MV-4-11 (cell line): ENCODE measurements around the gene RNASEH2C.
"Not testable (repeated sequence)": the region's sequence is repeated elsewhere in the genome, so short reads cannot be mapped to it uniquely, and the experiment has no call there.

ENCODE experiments used
- DNase-seq: peaks from one replicate; lab custom pipeline; 2025; lab: John Stamatoyannopoulos, UW

The RNASEH2C gene

DNA sequence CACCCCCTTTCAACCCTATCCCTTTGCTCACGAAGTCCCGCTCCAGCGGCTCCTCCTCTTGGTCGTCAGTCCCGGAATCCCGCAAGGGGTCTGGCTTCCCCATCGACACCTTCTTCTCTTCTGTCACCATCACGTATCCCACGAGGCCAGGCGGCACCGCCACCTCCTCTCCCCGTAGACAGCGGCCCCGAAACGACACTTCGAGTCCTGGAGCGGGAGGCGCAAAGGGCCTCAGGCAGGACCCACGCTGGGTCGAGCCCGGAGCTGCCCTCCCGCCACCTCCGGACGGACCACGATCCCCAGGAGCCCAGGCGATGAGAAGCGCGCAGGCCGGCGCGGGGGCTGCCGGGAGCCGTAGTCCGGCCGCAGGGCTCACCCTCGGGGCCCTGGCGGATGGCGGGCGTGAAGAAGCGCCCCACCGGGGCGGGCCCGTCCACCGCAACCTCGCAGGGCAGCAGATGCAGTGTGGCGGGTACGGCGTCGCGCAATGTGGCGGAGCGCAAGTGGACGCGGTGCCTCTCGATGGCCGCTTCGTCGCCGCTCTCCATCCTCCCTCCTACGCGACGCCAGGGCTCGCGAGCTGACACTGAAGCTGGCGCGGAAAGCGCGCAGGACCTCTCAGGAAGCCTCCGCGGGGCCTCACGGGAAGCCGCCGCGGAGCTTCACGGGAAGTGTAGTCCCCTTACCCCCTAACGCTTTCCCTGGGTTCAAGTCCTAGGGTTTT, at the start of gene RNASEH2C:
Gene RNASEH2C, minus strand, starts transcription at position 588 of the 724 bp plus-strand sequence. Its CDS starts 40 bp downstream, at position 548.
- peak; percentile 79 for DNase-seq

DNA sequence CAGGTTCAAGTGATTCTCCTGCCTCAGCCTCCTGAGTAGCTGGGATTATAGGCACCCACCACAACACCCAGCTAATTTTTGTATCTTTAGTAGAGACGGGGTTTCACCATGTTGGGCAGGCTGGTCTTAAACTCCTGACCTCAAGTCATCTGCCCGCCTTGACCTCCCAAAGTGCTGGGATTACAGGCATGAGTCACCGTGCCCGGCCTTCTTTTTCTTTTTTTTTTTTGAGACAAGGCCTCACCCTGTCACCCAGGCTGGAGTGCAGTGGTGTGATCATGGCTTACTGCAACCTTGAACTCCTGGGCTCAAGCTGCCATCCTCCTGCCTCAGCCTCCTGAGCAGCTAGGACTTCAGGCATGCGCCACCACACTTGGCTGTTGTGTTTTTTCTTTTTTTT, 47.2 kb upstream of the RNASEH2C start:
- DNase-seq: peak; percentile 89

DNA sequence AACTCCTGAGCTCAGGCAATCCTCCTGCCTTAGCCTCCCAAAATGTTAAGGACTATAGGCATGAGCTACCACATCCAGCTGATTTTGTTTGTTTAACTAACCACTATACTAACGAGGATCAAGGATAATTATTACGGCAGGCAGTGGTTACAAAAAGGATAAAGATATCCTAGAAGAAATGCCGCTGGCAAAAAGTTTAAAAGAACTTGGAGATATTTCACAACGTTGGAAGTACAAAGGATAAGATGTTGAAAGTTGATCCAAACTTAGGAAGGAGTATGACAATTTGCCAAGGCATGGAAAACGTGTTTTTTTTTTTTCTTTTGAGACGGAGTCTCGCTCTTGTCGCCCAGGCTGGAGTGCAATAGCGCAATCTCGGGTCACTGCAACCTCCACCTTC, 46.8 kb upstream of the RNASEH2C start:
- DNase-seq: peak; percentile 58

DNA sequence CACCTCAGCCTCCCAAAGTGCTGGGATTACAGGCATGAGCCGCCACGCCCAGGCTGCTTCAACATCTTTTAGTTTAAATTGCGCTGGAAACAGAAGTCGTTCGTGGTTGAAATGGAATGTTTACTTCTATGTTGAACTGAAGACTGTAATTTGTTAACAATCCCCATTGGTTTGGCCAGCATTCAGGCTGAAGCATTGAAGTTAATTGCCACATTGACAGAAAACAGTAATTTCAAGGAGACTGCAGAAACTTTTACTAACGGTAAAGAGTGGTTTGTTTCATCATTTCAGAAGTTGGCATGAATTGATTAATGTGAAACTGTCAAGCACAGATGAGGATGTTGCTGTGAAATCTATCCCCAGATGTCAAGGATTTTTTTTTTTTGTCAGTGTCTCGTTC, 45.9 kb upstream of the RNASEH2C start:
- peak; percentile 100 for DNase-seq

DNA sequence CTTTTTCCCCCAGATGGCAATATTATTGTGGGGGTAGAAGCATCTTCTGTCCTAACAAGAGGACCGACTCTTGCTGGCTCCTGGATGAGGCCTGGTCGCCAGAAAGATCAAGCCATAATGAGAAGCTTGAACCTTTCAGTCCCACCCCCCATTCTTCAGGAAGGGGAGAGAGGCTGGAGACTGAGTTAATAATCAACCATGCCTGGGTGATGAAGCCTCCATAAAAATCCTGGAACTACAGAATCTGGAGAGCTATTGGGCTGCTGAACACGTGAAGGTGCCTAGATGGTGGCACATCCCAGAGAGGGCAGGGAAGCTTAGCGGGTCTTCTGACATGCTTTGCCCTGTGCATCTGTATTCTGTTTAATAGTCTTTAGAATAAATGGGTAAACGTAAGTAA, 43.8 kb upstream of the RNASEH2C start:
- DNase-seq: no peak

DNA sequence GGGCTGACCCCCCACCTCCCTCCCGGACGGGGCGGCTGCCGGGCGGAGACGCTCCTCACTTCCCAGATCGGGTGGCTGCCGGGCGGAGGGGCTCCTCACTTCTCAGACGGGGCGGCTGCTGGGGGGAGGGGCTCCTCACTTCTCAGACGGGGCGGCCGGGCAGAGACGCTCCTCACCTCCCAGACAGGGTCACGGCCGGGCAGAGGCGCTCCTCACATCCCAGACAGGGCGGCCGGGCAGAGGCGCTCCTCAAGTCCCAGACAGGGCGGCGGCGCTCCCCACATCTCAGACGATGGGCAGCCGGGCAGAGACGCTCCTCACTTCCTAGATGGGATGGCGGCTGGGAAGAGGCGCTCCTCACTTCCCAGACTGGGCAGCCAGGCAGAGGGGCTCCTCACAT, 42.2 kb upstream of the RNASEH2C start:
- DNase-seq: not testable (repeated sequence)

DNA sequence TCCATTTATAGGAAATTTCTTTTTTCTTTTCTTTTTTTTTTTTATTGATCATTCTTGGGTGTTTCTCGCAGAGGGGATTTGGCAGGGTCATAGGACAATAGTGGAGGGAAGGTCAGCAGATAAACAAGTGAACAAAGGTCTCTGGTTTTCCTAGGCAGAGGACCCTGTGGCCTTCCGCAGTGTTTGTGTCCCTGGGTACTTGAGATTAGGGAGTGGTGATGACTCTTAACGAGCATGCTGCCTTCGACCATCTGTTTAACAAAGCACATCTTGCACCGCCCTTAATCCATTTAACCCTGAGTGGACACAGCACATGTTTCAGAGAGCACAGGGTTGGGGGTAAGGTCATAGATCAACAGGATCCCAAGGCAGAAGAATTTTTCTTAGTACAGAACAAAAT, 41.6 kb upstream of the RNASEH2C start:
- not testable (repeated sequence) for DNase-seq

DNA sequence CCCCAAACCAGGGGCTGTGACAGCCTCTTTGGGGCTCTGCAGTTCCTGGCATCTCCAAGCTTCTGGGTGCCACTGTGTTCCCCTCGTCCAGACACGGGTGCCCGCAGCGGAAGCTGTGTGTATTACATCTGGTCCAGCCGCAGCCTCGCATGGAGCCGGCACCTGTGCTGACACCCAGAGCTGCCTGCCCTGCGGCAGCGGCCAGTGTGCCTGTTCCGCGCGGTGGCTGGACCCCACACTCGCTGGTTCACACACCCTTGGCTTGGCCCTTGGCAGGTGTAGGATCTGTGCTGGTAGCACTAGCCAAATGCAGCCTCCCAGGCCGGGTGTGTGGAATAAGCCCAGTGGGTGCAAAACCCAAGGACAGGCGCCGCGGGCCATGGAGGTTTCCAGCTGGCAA, 24.5 kb upstream of the RNASEH2C start:
- no peak for DNase-seq

DNA sequence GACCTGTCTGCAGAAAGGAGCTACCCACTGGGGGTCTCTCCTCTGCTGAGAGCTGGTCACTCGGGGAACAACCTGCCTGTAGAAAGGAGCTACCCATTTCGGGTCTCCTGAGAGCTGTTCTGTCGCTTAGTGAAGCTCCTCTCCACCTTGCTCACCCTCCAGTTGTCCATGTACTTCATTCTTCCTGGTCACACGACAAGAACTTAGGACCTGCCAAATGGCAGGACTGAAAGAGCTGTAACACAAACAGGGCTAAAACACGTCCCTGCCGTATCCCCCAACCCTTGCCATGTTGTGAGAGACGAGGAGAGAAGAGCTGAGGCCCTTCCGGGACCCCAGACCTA, 24.1 kb upstream of the RNASEH2C start:
- DNase-seq: no peak

DNA sequence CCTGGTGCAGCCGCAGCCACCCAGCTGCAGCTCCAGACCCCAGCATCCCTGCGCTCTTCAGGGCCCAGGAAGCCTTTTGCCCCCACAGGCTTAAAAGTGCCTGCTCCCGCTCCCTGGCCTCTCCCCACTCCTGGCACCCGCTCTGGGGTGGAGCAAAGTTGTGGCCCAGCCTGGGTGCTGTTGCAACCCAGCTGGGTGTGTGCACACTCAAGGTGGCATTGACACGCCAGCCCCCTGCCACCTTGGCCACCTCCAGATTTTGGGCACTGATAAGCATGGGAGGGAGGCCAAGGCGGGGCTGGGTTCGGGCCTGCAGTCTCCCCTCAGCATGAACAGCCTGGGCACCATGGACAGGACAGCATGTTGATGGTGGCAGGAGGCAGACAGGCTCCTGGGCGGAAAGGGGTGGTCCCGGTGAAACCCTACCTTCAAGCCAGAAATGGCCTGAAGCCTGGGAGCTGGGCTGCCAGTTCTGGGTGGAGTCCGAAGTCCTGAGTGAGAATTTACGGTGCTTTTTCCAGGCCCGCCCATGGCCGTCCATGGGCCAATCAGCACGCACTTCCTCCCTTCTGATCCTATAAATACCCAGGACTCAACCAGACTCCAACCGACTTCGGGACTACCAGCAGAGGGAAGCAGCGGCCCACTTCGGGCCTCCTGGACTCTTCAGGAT, 23.6 kb upstream of the RNASEH2C start:
- peak; percentile 89 for DNase-seq

DNA sequence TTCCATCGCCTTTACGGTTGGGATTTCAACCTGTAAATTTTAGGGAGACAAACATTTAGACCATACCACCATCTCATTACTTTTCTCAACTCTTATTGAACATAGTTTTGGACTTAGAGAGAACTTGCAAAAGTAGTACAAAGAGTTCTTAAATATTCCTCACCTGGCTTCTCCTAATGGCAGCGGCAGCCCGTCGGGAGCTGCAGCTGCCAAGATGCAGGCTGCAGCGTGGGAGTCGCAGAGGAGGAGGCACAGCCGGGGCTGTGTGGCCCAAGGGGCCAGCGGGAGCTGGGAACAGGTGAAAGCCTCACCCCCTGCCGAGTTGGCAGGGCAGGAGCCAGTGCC, 23.1 kb upstream of the RNASEH2C start:
- no peak for DNase-seq

DNA sequence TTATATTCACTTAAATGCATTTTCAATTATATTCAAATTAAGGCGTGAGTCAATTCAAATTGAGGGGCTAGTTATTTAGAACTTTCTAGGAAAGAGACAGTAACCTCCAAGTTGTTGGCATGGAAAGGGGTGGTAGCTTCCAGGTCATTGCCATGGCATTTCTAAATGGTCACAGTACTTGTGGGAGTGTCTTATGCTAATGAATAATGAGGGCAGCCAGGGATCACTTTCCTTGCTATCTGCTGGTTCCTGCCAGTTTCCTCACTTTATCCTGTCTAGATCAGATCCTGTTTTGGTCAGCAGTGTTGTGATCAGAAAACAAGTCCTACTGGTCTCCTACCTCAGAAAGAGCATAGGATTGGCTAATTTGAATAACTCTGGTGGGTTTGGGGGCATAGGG, 21.8 kb upstream of the RNASEH2C start:
- DNase-seq: no peak

DNA sequence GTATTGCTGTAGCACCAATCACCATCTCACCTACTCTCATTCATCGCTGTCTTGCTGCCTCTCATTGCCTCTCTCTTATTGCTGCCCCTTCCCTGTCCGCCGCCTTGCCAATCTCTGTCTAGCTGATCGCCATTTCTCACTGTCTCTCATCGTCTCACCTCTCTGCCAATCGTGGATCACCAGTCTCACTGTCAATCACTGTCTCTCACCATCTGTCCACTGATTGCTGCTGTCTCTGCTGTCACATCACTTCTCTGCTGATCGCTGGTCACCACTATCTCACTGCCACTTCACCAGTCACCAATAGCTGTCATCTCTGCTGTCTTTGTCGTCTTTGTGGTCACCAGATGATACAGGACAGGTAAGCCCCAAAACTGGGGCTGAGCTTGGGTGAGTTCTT, 20.6 kb upstream of the RNASEH2C start:
- DNase-seq: no peak

DNA sequence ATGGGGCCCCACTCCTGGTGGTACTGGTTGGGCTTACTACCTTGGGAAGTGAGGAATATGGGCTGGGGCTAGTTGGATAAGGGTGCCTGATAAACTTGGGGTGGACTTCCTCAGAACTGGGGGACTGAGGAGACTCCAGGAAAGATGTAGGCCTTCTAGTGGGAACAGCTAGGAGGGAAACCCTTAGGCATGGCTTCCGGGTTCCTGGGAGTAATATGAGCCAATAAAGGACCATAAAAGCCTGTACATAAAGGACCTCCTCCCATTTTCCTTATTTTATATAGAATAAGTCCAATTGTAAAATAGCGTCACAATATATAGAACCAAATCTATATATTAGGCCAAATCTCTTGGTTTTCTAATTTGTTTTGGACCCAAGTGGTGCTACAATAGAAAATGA, 18.4 kb upstream of the RNASEH2C start:
- no peak for DNase-seq

DNA sequence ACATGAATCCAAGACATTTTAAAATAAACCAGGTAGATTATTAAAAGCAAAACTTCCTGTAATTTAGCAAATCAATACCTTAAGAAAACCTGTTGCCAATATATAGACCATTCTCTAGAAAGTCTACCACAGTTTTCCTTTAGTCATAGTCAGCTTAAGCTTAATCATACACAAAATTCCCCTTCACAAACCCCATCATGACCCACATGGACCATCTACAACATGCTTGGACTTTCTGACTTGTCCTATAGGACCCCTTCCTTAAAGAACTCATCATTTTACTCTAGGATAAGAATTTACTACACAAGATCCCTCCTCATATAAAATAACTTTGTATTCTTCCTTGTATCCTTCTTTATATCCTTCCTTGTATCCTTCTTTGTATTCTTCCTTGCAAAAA, 16.2 kb upstream of the RNASEH2C start:
- no peak for DNase-seq

DNA sequence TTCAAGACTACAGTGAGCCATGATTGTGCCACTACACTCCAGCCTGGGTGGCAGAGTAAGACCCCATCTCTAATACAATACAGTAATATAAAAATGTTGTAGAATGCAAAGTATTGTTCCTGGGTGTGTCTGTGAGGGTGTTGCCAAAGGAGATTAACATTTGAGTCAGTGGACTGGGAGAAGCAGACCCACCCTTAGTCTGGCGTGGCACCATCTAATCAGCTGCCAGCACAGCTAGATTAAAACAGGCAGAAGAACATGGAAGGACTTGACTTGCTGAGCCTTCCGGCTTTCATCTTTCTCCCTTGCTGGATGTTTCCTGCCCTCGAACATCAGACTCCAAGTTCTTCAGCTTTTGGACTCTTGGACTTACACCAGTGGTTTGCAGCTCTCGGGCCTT, 14.5 kb upstream of the RNASEH2C start:
- not testable (repeated sequence) for DNase-seq

DNA sequence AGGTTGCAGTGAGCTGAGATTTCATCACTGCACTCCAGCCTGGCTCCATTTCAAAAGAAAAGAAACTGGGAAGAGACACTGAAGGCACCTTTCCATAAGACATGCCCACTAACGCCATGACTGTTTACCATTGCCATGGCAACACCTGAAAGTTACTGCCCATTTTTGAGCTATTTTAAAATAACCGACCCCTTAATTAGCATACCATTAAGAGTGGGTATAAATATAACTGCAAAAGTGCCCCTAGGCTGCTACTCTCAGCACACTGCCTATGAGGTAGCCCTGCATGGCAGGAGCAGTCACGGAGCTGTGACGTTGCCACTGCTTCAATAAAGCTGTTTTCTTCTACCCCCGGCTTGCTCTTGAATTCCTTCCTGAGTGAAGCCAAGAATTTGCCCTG, 9.9 kb upstream of the RNASEH2C start:
- no peak for DNase-seq

DNA sequence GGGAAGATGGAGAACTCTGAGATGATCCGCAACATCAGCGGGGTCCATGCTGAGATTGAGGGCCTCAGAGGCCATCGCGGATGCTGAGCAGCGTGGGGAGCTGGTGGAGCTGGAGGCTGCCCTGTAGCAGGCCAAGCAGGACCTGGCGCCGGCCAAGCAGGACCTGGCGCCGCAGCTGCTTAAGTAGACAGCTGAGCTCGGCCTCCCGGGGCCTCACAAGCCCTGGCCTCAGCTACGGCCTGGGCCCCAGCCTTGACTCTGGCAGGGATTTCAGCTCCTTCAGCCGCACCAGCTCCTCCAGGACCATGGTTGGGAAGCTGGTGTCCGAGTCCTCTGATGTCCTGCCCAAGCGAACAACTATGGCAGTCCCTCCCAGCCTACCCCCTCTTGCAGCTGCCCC, 7.3 kb upstream of the RNASEH2C start:
- DNase-seq: no peak

DNA sequence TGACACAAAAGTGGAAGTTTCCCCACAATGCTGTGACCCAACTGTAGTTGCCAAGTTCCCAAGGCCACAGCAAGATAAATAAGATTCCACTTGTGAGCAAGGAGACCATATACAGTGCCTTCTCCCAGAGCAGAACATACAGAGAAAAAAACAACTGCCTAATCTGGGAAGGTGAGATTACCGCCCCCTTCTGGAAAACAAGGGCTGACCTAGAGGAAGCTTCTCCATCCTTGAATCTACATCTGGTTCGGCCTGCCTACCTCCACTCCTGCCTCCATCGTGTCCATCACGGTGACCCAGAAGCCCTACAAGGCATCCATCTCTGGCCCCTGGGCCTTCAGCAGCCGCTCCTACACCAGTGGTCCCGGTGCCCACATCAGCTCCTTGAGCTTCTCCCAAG, 6.1 kb upstream of the RNASEH2C start:
- no peak for DNase-seq

DNA sequence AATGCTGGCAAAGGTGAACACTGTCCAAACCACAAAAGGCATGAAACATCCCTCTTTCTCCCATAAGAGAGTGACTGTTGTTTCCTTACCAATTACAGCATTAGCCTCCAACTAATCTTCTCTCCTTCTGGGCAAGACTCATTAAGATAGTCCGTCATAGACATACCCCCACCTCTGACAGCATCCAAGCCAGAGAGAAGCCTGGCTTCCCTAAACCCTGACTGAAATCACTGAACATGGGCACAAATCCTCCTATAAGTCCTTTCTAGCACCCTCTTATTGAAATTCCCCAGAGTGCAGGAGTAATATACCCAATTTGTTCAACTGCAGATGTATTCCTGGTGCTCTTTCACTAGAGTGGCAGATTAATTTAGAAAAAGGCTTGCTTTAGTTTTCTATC, 1.7 kb upstream of the RNASEH2C start:
- DNase-seq: no peak

DNA sequence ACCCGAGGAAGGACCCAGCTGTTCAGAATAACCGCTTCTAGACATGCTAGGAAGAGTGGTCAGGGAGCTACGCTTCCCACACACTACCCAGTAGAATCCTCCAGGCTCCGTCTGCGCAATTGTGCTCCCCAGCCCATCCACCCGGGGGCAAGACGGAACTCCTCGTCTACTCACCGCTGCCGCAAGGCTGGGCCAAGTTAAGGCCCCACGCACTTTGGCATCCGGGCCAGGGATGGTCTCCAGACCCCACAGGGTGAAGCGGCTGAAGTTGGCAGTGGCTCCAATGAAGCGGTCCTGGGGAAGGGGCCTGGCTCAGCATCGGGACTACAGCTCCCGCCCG, 757 bp downstream of the RNASEH2C start:
- DNase-seq: peak; percentile 53

DNA sequence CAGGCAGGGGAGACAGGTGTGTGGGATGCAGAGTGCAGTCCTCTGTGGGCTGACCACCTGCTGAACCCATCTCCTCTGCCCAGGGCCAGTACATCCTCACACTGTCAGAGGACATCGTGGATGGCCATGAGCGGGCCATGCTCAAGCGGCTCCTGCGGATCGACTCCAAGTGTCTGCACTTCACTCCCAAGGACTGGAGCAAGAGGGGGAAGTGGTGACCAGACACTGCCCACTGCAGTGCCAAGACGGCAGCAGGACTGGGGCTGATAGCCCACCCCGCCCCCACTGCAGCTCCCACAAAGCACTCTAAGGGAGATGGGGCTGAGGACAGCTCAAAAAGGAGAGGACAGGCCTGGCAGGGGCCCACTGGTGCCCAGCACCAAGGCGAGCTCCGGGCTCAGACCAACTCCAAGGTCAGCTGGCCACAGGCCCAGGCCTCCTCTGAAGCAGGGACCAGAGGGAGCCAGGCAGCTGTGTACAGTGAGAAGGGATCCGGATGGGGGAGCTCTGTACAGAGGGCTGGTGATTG, 1.6 kb downstream of the RNASEH2C start:
- no peak for DNase-seq

DNA sequence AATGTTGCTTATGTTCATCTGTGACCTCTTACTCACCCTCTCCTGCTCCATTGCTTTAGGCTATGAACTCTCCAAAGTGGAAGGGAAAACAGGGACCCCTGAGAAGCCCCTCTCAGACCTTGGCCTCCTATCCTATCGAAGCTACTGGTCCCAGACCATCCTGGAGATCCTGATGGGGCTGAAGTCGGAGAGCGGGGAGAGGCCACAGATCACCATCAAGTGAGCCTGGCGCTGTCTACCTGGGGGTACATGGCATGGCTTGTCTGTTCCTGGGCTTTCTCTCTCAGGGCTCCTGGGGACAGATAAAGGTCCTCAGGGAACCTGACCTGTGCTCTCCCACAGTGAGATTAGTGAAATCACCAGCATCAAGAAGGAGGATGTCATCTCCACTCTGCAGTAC, 2.1 kb downstream of the RNASEH2C start:
- DNase-seq: no peak

DNA sequence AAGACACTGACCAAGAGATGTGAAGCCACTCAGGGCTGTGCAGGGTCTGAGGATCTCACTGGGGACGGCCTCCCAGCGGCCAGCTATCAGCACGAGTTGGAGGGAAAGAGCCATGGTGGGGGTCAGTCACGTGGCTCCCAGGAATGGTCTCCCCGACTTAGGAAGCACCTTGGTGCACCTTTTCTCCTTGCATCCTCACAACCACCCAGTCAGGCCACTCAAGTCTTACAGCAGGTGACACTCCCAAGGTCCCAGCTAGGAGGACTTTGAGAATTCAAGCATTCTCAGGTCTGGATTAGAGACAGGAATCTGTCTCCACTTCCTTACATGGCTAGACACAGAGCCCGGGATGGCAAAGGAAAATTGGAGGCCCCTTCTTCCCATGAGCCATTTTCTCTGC, 2.7 kb downstream of the RNASEH2C start:
- no peak for DNase-seq
